H1 (cell line): ENCODE measurements around the gene GALNT9. TPM values are rescaled to one million over a fixed set of nuclear protein-coding genes. Genes with fewer than 3 reads are reported as not detected.

Source experiments
- BRCA1 ChIP-seq: IDR thresholded peaks from 2 replicates; pipeline ENCODE4 v1.6.1; 2012; ENCODE audit warnings: low read depth, low read length, improper control_type of control experiment
- KDM1A ChIP-seq: fragments of 200-600, 300-600 bp; sonication (generic); IDR thresholded peaks from 2 replicates; pipeline ENCODE4 v1.7.1; 2016; ENCODE audit warnings: mild to moderate bottlenecking, low read length, borderline replicate concordance
- RAD21 ChIP-seq, 2 experiments: IDR thresholded peaks in 1 of 2; conservative IDR thresholded peaks in 1 of 2; 2 replicates each; pipeline ENCODE4 v1.6.1; 2011; ENCODE audit warnings: low read depth in 2 of 2, low read length in 2 of 2, improper control_type of control experiment in 1 of 2, inconsistent platforms in 1 of 2, mild to moderate bottlenecking in 1 of 2, moderate library complexity in 1 of 2
- polyA plus RNA-seq, 7 experiments: library from polyadenylated mRNA; depleted of rRNA in 3 of 7; stranded (reverse) in 5 of 7; unstranded in 2 of 7; fragments of >200 nt in 5 of 7; fragments of 200-250 nt in 2 of 7; gene quantifications; 1 replicate in 5 of 7; 2 replicates in 1 of 7; 4 replicates in 1 of 7; pipeline versions ENCODE4 v1.2.1 to v1.2.3, GENCODE V29; 2011 to 2013; ENCODE audit warnings: missing spikeins in 2 of 7, mixed read lengths in 2 of 7
- total RNA-seq: library from RNA; stranded (reverse); fragmentation: NEBNext Ultra II Directional; extraction: Animal tissue kit (Norgen Biotek cat#: 25700); gene quantifications from 2 replicates; pipeline ENCODE4 v1.2.1, GENCODE V29; 2021
- TF ChIP-seq, protein P1 (sequence below): IDR thresholded peaks from 2 replicates; pipeline ENCODE4 v1.6.1; 2012; ENCODE audit warnings: low read length, inconsistent platforms
- TF ChIP-seq, protein P2 (sequence below): IDR thresholded peaks from 2 replicates; pipeline ENCODE4 v1.6.1; 2012; ENCODE audit warnings: inconsistent platforms

The GALNT9 gene
- total and polyA plus RNA-seq, 2 of the 8 experiments (the other 6 are each of a cell fraction or from before 2014, with no cell fraction given): 2.0 to 3.6 TPM

DNA sequence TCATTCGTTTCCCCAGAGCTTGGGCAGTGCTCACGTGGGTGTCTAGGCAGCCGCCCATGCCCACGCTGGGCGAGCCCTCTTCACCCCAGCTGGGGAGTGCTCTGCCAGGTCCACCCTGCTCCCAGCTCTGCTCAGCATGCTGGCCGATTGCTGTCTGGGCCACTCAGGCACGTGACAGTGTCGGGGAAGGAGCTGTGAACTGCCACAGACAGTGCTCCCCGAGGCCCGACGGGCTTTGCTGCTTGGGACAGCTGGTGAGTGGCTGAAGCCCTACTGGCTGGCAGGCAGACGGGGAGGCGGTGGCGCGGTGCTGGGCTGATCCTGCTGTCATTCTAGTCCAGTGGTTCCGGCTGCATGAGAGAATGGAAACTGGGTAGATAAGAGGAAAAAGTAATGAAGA, 169.4 kb downstream of the GALNT9 start (continued):
- TF ChIP-seq RAD21 (IDR thresholded peaks at IDR 0.05 in 1 of 2, conservative IDR thresholded peaks at IDR 0.05 in 1 of 2; ENCODE audit: low read depth in 2 of 2, low read length in 2 of 2) (no peak), KDM1A (no peak), BRCA1 (no peak)
- TF ChIP-seq, protein P1, sequence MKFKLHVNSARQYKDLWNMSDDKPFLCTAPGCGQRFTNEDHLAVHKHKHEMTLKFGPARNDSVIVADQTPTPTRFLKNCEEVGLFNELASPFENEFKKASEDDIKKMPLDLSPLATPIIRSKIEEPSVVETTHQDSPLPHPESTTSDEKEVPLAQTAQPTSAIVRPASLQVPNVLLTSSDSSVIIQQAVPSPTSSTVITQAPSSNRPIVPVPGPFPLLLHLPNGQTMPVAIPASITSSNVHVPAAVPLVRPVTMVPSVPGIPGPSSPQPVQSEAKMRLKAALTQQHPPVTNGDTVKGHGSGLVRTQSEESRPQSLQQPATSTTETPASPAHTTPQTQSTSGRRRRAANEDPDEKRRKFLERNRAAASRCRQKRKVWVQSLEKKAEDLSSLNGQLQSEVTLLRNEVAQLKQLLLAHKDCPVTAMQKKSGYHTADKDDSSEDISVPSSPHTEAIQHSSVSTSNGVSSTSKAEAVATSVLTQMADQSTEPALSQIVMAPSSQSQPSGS: no peak
- TF ChIP-seq, protein P2, sequence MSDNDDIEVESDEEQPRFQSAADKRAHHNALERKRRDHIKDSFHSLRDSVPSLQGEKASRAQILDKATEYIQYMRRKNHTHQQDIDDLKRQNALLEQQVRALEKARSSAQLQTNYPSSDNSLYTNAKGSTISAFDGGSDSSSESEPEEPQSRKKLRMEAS: no peak
